Measurements from ENCODE around the gene AMDHD1.

The AMDHD1 gene

GRCh38 chr12:95997911-95998510 is 54.9 kb downstream of the AMDHD1 start:
- no peak for DNase-seq
- H3K27me3 ChIP-seq (ENCODE audit: control insufficient read depth in 1 of 2, insufficient read depth in 1 of 2, low read length in 2 of 2) = no peaks in the 10 kb centered on the region
- no peak overlapping the region for H2AFZ ChIP-seq (ENCODE audit: low read depth, low read length)
- no peak overlapping the region for H3K4ac ChIP-seq (ENCODE audit: low read depth in 1 of 2, low read length in 2 of 2)
- H3K9ac ChIP-seq (ENCODE audit: low read length) = no peak overlapping the region
- no peaks in the 10 kb centered on the region for H3K79me1 ChIP-seq (replicated peaks; ENCODE audit: low read length, poor library complexity, severe bottlenecking)
- no peak overlapping the region for H2AK5ac ChIP-seq (ENCODE audit: low read length, severe bottlenecking)
- no peak overlapping the region for H3K18ac ChIP-seq (ENCODE audit: low read depth in 1 of 2, low read length in 2 of 2)
- no peak overlapping the region for H2BK120ac ChIP-seq (ENCODE audit: low read depth, low read length)
- H3K23ac ChIP-seq (ENCODE audit: low read length in 2 of 2) = no peak overlapping the region
- H2BK15ac ChIP-seq (ENCODE audit: low read depth, poor library complexity, severe bottlenecking) = no peak overlapping the region
- no peak overlapping the region for H2BK5ac ChIP-seq (ENCODE audit: low read depth, low read length, poor library complexity, severe bottlenecking)
- peaks cover 14 to 24% of the 10 kb centered on the region in 2 experiments for H3K36me3 ChIP-seq (ENCODE audit: control insufficient read depth in 1 of 2, insufficient read depth in 2 of 2, low read depth in 1 of 2, low read length in 2 of 2)
- WGBS = 86% methylated on average over 3 of the region's 5 CpGs
- H3K4me2 ChIP-seq (ENCODE audit: low read length, poor library complexity, severe bottlenecking) = no peak overlapping the region
- H3K27ac ChIP-seq (ENCODE audit: low read length, poor library complexity, severe bottlenecking) = no peak overlapping the region
- H3K9me3 ChIP-seq (ENCODE audit: control insufficient read depth, low read length) = no peaks in the 10 kb centered on the region
- H2BK12ac ChIP-seq (ENCODE audit: low read length in 2 of 2) = no peak overlapping the region
- no peak overlapping the region for H3K14ac ChIP-seq (ENCODE audit: low read length in 2 of 2)
- H4K8ac ChIP-seq (ENCODE audit: low read length) = no peak overlapping the region
- no peak overlapping the region for H4K91ac ChIP-seq (ENCODE audit: low read length)
- no peaks in the 10 kb centered on the region for H3K4me1 ChIP-seq (ENCODE audit: control insufficient read depth, insufficient read depth, low read depth, low read length)
- no peak overlapping the region for H3K4me3 ChIP-seq (ENCODE audit: insufficient read depth in 1 of 2, low read depth in 1 of 2, low read length in 2 of 2)

GRCh38 chr12:95998611-95999286 is 55.6 kb downstream of the AMDHD1 start:
- H3K4me2 ChIP-seq (ENCODE audit: low read length, poor library complexity, severe bottlenecking) = no peak overlapping the region
- H4K8ac ChIP-seq (ENCODE audit: low read length) = no peak overlapping the region
- no peak overlapping the region for H3K4me3 ChIP-seq (ENCODE audit: insufficient read depth in 1 of 2, low read depth in 1 of 2, low read length in 2 of 2)
- H3K18ac ChIP-seq (ENCODE audit: low read depth in 1 of 2, low read length in 2 of 2) = no peak overlapping the region
- H2BK120ac ChIP-seq (ENCODE audit: low read depth, low read length) = no peak overlapping the region
- no peaks in the 10 kb centered on the region for H3K27me3 ChIP-seq (ENCODE audit: control insufficient read depth in 1 of 2, insufficient read depth in 1 of 2, low read length in 2 of 2)
- no peak overlapping the region for H3K27ac ChIP-seq (ENCODE audit: low read length, poor library complexity, severe bottlenecking)
- H2BK15ac ChIP-seq (ENCODE audit: low read depth, poor library complexity, severe bottlenecking) = no peak overlapping the region
- H3K79me1 ChIP-seq (replicated peaks; ENCODE audit: low read length, poor library complexity, severe bottlenecking) = no peaks in the 10 kb centered on the region
- H3K23ac ChIP-seq (ENCODE audit: low read length in 2 of 2) = no peak overlapping the region
- H3K36me3 ChIP-seq (ENCODE audit: control insufficient read depth in 1 of 2, insufficient read depth in 2 of 2, low read depth in 1 of 2, low read length in 2 of 2) = peaks cover 20 to 24% of the 10 kb centered on the region in 2 experiments
- no peak overlapping the region for H3K4ac ChIP-seq (ENCODE audit: low read depth in 1 of 2, low read length in 2 of 2)
- no peak overlapping the region for H2AFZ ChIP-seq (ENCODE audit: low read depth, low read length)
- H3K4me1 ChIP-seq (ENCODE audit: control insufficient read depth, insufficient read depth, low read depth, low read length) = no peaks in the 10 kb centered on the region
- no peaks in the 10 kb centered on the region for H3K9me3 ChIP-seq (ENCODE audit: control insufficient read depth, low read length)
- H2BK12ac ChIP-seq (ENCODE audit: low read length in 2 of 2) = no peak overlapping the region
- H3K9ac ChIP-seq (ENCODE audit: low read length) = no peak overlapping the region
- WGBS = 33% methylated on average over 6 of the region's 7 CpGs
- H2AK5ac ChIP-seq (ENCODE audit: low read length, severe bottlenecking) = no peak overlapping the region
- H4K91ac ChIP-seq (ENCODE audit: low read length) = no peak overlapping the region
- H3K14ac ChIP-seq (ENCODE audit: low read length in 2 of 2) = no peak overlapping the region
- no peak overlapping the region for H2BK5ac ChIP-seq (ENCODE audit: low read depth, low read length, poor library complexity, severe bottlenecking)
- peak; percentile 61 for DNase-seq

DNA sequence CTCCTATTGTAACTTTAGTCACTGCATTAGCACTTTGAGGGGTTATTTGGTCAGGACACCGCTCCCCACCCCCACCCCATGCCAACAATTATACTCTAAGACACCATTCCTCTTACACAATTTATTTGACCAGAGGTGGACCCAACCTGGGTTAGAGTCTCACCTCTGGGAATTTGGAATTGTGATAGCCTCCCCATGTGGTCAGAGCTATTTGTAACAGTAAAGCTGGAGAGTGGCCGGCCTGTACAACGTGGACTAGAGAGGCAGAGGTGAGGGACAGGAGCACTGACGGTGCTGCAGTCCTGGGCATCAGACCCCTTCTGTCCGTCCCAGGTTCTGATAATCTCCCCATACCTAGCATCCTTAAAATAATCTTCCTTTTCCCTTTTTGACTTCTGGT is 56.4 kb downstream of the AMDHD1 start:
- no peak overlapping the region for H4K8ac ChIP-seq (ENCODE audit: low read length)
- no peak overlapping the region for H2AFZ ChIP-seq (ENCODE audit: low read depth, low read length)
- H3K23ac ChIP-seq (ENCODE audit: low read length in 2 of 2) = no peak overlapping the region
- 67% methylated on average over 5 of the region's 5 CpGs for WGBS
- H3K4me1 ChIP-seq (ENCODE audit: control insufficient read depth, insufficient read depth, low read depth, low read length) = no peaks in the 10 kb centered on the region
- H3K36me3 ChIP-seq (ENCODE audit: control insufficient read depth in 1 of 2, insufficient read depth in 2 of 2, low read depth in 1 of 2, low read length in 2 of 2) = peaks cover 25 to 27% of the 10 kb centered on the region in 2 experiments
- H2BK5ac ChIP-seq (ENCODE audit: low read depth, low read length, poor library complexity, severe bottlenecking) = no peak overlapping the region
- DNase-seq = no peak
- no peak overlapping the region for H3K4ac ChIP-seq (ENCODE audit: low read depth in 1 of 2, low read length in 2 of 2)
- H4K91ac ChIP-seq (ENCODE audit: low read length) = no peak overlapping the region
- no peak overlapping the region for H3K14ac ChIP-seq (ENCODE audit: low read length in 2 of 2)
- H3K18ac ChIP-seq (ENCODE audit: low read depth in 1 of 2, low read length in 2 of 2) = no peak overlapping the region
- H2BK15ac ChIP-seq (ENCODE audit: low read depth, poor library complexity, severe bottlenecking) = no peak overlapping the region
- no peak overlapping the region for H2AK5ac ChIP-seq (ENCODE audit: low read length, severe bottlenecking)
- no peaks in the 10 kb centered on the region for H3K27me3 ChIP-seq (ENCODE audit: control insufficient read depth in 1 of 2, insufficient read depth in 1 of 2, low read length in 2 of 2)
- H3K9ac ChIP-seq (ENCODE audit: low read length) = no peak overlapping the region
- H2BK12ac ChIP-seq (ENCODE audit: low read length in 2 of 2) = no peak overlapping the region
- H3K9me3 ChIP-seq (ENCODE audit: control insufficient read depth, low read length) = no peaks in the 10 kb centered on the region
- no peak overlapping the region for H2BK120ac ChIP-seq (ENCODE audit: low read depth, low read length)
- H3K27ac ChIP-seq (ENCODE audit: low read length, poor library complexity, severe bottlenecking) = no peak overlapping the region
- no peak overlapping the region for H3K4me2 ChIP-seq (ENCODE audit: low read length, poor library complexity, severe bottlenecking)
- H3K79me1 ChIP-seq (replicated peaks; ENCODE audit: low read length, poor library complexity, severe bottlenecking) = no peaks in the 10 kb centered on the region
- no peak overlapping the region for H3K4me3 ChIP-seq (ENCODE audit: insufficient read depth in 1 of 2, low read depth in 1 of 2, low read length in 2 of 2)

DNA sequence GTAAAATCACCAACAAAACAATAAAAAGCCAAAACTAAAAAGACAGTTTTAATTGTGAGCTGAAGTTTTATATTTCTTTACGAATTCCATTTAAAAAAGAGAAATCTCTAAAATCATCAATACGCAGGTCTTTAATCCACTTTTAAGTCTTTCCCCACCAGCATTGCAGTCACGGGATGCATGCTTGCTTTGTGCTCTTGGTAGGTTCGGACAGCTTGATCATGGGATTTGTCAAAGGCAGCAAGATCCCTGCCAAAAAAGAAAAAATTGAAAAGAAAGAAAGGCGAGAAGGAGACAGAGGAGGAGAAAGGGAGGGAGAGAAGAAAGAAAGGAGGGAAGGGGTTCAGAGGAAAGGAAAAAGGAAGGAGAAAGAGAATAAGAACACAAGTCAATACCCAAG is 57.7 kb downstream of the AMDHD1 start:
- H3K4me1 ChIP-seq (ENCODE audit: control insufficient read depth, insufficient read depth, low read depth, low read length) = no peaks in the 10 kb centered on the region
- H2AK5ac ChIP-seq (ENCODE audit: low read length, severe bottlenecking) = no peak overlapping the region
- H4K8ac ChIP-seq (ENCODE audit: low read length) = no peak overlapping the region
- H3K14ac ChIP-seq (ENCODE audit: low read length in 2 of 2) = no peak overlapping the region
- H3K4me3 ChIP-seq (ENCODE audit: insufficient read depth in 1 of 2, low read depth in 1 of 2, low read length in 2 of 2) = no peak overlapping the region
- H3K27me3 ChIP-seq (ENCODE audit: control insufficient read depth in 1 of 2, insufficient read depth in 1 of 2, low read length in 2 of 2) = no peaks in the 10 kb centered on the region
- WGBS = 99% methylated on average over 5 of the region's 5 CpGs
- DNase-seq = no peak
- no peaks in the 10 kb centered on the region for H3K79me1 ChIP-seq (replicated peaks; ENCODE audit: low read length, poor library complexity, severe bottlenecking)
- H3K4me2 ChIP-seq (ENCODE audit: low read length, poor library complexity, severe bottlenecking) = no peak overlapping the region
- H3K9ac ChIP-seq (ENCODE audit: low read length) = no peak overlapping the region
- no peak overlapping the region for H2BK12ac ChIP-seq (ENCODE audit: low read length in 2 of 2)
- no peak overlapping the region for H3K18ac ChIP-seq (ENCODE audit: low read depth in 1 of 2, low read length in 2 of 2)
- no peak overlapping the region for H3K27ac ChIP-seq (ENCODE audit: low read length, poor library complexity, severe bottlenecking)
- no peaks in the 10 kb centered on the region for H3K9me3 ChIP-seq (ENCODE audit: control insufficient read depth, low read length)
- H3K23ac ChIP-seq (ENCODE audit: low read length in 2 of 2) = no peak overlapping the region
- no peak overlapping the region for H2AFZ ChIP-seq (ENCODE audit: low read depth, low read length)
- no peak overlapping the region for H2BK5ac ChIP-seq (ENCODE audit: low read depth, low read length, poor library complexity, severe bottlenecking)
- H2BK15ac ChIP-seq (ENCODE audit: low read depth, poor library complexity, severe bottlenecking) = no peak overlapping the region
- H3K36me3 ChIP-seq (ENCODE audit: control insufficient read depth in 1 of 2, insufficient read depth in 2 of 2, low read depth in 1 of 2, low read length in 2 of 2) = peaks cover 30 to 39% of the 10 kb centered on the region in 2 experiments
- no peak overlapping the region for H2BK120ac ChIP-seq (ENCODE audit: low read depth, low read length)
- no peak overlapping the region for H4K91ac ChIP-seq (ENCODE audit: low read length)
- H3K4ac ChIP-seq (ENCODE audit: low read depth in 1 of 2, low read length in 2 of 2) = no peak overlapping the region

Data from mesenchymal stem cell (in vitro differentiated cells and primary cell).